ENCODE data around the gene B3GALNT2.
"Not testable (repeated sequence)": the region's sequence is repeated elsewhere in the genome, so short reads cannot be mapped to it uniquely, and the experiment has no call there.

B3GALNT2 gene

DNA sequence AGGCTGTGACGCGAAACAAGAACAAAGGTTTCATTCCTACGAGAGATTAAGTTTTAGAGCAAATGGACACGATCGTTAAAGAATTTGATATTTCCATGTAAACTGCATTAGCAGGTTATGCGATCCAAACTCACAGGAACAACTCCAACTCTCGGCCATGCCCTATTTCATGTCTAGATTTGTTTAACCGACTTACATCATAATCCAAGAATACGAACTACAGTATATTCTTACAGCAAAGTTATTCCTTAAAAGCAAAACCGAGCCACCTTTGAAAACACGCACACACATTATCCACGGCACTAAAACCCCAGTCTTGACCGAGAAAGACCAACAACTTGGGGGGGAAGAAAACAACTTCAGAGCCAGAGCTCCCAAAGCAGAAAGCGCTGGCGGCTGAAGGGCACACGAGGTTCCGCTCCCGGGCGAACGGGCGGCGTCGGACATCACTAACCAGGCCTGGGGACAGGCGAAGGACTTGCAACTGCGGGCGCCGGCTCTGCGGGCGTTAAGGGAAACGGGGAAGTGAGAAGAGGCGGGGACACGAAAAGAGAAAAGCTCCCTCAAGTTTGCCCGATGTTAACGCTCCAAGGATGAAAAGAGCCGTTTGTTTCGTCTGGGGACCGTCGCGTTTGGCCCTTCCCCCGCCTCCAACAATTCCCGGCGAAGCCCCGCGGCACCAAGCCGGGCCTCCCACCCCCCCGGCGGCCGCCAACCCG lies 690 bp downstream of the B3GALNT2 start:
- no peak for DNase-seq (ENCODE audit: low read depth)

DNA sequence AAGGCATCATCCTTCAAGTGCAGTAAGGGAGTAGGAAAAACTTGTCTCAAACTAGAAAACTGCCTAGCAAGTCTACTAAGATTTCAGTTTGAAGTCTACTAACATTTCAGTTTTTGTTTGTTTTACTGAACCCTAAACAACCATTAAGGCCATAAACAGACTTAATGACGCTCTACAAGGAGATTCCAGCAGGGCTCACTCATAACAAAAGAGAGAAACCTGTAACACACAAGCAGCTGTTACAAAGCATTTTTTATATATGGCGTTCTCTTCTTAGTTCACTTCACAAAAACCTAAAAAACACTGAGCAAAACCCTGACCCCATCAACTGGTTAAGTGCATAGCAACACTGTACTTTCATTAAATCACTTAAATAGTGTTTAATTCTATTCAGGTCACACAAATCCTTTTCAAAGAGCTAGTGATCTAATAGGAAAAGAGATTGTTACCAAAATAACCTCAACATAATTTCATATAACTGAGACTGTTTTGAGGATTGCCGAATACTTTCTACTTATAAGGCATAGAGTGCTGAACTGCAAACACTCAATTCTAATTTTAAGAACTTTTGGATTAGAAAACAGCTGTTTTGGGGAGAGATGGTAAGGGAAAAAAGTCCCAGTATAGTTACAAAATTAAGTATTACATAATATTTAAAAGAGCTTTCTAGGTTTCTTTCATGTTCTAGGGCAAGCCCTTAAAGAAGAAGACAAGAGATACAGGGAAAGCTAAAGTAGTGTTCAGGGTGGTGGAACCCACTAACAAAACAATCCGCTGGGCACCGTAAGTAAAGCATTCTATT lies 1.4 kb downstream of the B3GALNT2 start:
- DNase-seq (ENCODE audit: low read depth): no peak

GRCh38 chr1:235500971-235501540 lies 3.2 kb downstream of the B3GALNT2 start:
- DNase-seq (ENCODE audit: low read depth): no peak

- no peak for DNase-seq (ENCODE audit: low read depth)
Observed at GRCh38 chr1:235495551-235495950, 8.7 kb downstream of the B3GALNT2 start.

GRCh38 chr1:235495030-235495429 lies 9.2 kb downstream of the B3GALNT2 start:
- no peak for DNase-seq (ENCODE audit: low read depth)

- DNase-seq (ENCODE audit: low read depth): no peak
Observed at GRCh38 chr1:235494531-235494930, 9.7 kb downstream of the B3GALNT2 start.

GRCh38 chr1:235491644-235492043 lies 12.6 kb downstream of the B3GALNT2 start:
- no peak for DNase-seq (ENCODE audit: low read depth)

GRCh38 chr1:235486321-235486720 lies 17.9 kb downstream of the B3GALNT2 start:
- no peak for DNase-seq (ENCODE audit: low read depth)

DNA sequence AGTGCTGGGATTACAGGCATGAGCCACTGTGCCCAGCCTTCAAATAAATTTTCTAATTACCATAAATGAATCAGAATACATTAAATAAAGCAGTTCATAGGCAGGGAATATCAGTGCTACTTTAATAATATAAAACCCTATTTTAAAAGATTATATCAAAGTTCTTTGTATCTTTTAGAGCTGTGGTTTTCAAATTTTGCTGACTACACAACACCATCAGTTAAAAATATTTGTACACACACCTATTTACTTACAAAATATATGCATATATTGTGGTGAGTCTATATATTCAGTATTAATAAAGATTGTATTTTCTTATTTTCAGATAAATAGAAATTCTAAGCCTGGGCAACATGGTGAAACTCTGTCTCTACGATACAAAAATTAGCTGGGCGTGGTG lies 18.7 kb downstream of the B3GALNT2 start:
- no peak for DNase-seq (ENCODE audit: low read depth)

GRCh38 chr1:235483090-235483489 lies 21.2 kb downstream of the B3GALNT2 start:
- no peak for DNase-seq (ENCODE audit: low read depth)

- no peak for DNase-seq (ENCODE audit: low read depth)
Observed at GRCh38 chr1:235473806-235474205, 30.4 kb downstream of the B3GALNT2 start.

DNA sequence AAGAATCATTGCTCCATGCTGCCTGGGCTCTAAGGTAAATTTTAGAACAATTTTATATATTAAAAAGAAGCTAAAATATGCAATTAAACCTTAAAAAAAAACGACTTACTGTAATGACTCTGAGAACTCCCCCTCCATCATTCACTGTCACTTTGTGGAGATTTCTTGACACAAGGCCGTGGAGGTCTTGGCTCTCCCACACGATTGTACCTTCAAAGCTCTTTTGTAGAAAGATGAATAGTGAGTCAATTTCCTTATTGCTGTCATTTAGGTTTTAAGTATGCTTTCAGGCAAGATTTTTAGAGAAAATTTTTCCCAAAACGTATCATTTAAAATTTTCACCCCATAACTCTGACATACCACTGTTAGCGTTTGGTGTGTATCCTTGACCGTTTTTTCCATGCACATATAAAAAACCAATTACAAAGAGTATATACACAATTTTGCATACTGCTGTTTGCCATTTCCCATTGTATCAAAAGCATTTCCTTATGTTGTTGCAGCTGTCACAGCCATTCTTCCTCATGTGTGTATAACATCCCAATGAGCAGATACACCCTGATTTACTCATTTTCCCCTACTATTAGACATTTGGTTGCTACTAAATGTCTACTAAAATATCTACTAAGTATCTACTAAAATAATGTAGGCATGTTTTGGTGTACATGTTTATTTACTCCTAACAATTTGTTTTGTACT lies 33.4 kb downstream of the B3GALNT2 start:
- DNase-seq (ENCODE audit: low read depth): no peak

DNA sequence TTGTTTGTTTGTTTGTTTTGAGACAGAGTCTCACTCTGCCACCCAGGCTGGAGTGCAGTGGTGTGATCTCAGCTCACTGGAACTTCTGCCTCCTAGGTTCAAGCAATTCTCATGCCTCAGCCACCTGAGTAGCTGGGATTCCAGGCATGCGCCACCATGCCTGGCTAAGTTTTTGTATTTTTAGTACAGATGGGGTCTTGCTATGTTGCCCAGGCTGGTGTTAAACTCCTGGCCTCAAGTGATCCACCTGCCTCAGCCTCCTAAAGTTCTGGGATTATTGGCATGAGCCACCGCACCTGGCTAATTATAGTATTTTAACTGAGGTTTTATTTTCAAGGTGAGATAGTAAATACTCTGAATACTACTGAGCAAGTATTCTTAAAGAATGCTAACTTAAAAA lies 34.4 kb downstream of the B3GALNT2 start:
- not testable (repeated sequence) for DNase-seq (ENCODE audit: low read depth)

- no peak for DNase-seq (ENCODE audit: low read depth)
Observed at GRCh38 chr1:235468970-235469369, 35.3 kb downstream of the B3GALNT2 start.

DNA sequence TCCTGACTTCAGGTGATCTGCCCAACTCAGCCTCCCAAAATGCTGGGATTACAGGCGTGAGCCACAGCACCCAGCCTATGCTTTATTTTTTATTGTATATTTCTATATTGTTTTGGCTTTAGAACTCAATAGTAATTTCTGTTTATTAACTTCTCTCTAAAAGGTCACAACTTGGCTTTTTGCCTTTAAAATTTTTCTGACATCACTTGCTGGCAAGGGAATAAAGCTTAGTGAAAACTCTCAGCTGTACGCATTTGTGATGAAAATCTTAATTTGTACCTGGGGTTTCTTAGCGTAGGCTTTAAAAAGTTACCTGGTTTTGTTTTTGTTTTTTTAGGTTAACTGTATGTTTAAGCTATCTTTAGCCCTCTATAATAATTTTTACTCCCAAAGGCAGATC lies 36.2 kb downstream of the B3GALNT2 start:
- no peak for DNase-seq (ENCODE audit: low read depth)

DNA sequence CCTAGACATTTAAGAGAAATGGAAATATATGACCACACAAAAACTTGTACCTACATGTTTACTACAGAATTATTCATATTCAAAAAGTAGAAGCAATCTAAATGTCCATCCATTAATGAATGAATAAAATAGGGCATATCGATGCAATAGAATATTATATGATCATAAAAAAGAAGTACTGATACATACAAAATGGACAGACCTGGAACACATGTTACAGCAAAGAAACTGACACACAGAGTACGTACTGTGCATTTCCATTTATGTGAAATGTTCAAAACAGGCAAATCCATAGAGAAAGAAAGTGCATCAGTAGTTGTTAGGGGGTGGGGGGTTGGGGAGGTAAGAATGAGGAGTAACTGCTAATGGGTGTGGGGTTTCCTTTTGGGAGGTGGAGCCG lies 39.2 kb downstream of the B3GALNT2 start:
- no peak for DNase-seq (ENCODE audit: low read depth)

DNA sequence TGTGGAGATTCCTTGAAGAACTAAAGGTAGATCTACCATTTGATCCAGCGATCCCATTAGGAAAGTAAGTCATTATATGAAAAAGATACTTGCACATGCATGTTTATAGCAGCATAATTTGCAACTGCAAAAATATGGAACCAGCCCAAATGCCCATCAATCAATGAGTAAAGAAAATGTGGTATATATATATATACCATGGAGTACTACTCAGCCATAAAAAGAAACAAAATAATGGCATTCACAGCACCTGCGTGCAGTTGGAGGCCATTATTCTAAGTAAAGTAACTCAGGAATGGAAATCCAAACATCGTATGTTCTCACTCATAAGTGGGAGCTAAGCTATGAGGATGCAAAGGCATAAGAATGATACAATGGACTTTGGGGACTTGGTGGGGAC lies 41.4 kb downstream of the B3GALNT2 start:
- DNase-seq (ENCODE audit: low read depth): not testable (repeated sequence)

- no peak for DNase-seq (ENCODE audit: low read depth)
Observed at GRCh38 chr1:235461954-235462353, 42.3 kb downstream of the B3GALNT2 start.

GRCh38 chr1:235460770-235461169 lies 43.5 kb downstream of the B3GALNT2 start:
- DNase-seq (ENCODE audit: low read depth): no peak

DNA sequence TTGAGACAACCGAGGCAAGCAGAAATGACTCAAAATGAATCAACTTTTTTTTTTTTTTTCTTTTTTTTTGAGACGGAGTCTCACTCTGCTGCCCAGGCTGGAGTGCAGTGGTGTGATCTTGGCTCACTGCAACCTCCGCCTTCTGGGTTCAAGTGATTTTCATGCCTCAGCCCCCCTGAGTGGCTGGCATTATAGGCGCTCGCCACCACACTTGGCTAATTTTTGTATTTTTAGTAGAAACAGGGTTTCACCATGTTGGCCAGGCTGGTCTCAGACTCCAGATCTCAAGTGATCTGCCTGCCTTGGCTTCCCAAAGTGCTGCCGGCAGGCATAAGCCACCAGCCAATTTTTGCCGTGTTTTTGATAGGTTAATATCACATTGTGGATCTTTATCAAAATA lies 46.4 kb downstream of the B3GALNT2 start:
- not testable (repeated sequence) for DNase-seq (ENCODE audit: low read depth)

DNA sequence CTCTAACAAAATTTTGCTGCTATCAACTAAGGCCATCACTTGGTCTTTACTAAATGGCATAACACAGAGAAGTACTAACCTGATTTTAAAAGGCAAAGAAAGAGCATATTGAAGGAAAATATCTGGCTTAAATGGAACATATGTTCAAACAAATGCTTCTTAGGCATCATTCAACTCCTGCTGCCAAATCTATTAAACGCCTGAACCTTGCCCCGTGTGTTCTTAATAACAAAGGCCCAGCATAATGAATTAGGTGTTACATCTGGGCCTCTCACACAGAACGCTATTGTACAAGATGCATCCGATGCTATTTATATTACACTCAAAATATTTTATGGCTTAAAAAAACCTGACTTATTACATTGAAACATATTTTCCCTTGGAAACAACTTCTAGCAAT lies 48.4 kb downstream of the B3GALNT2 start:
- DNase-seq (ENCODE audit: low read depth): no peak

GRCh38 chr1:235455097-235455496 lies 49.2 kb downstream of the B3GALNT2 start:
- DNase-seq (ENCODE audit: low read depth): no peak

DNA sequence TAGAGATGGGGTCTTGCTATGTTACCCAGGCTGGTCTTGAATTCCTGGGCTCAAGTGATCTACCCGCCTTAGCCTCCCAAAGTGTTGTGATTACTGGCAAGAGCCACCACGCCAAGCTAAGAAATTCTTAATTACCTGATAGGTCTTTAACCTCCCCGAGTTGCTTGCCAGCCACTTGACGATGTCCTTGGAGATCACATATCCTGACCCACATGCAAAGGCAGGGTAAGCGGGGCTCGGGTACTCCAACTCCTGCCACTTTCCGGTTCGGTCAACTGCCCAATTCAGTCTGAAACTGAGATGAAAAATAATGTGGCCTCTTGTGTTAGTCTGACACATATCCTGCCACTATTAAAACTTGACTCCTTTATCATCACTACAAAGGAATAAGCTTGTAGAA lies 50.2 kb downstream of the B3GALNT2 start:
- no peak for DNase-seq (ENCODE audit: low read depth)

Measured in stimulated activated CD8-positive, alpha-beta memory T cell treated with anti-CD3 and anti-CD28 coated beads, Interleukin-12 subunit alpha, Interleukin-12 subunit beta, amount 100 ng/mL, for 4 hours (primary cell).